HG03045 (cell line): ENCODE results near the gene FAM13B.
"Not testable (repeated sequence)": the region's sequence is repeated elsewhere in the genome, so short reads cannot be mapped to it uniquely, and the experiment has no call there.

Experiments used
- ATAC-seq: cut with Tn5 transposase; IDR thresholded peaks from one replicate; pipeline ENCODE4 v1.9.1; 2021; ENCODE audit warnings: mild to moderate bottlenecking, moderate library complexity; ENCODE audit not compliant: unreplicated experiment

FAM13B gene

GRCh38 chr5:137994556-137994955 is 38.3 kb downstream of the FAM13B start:
- ATAC-seq, result no peak

GRCh38 chr5:137989419-137989818 is 43.5 kb downstream of the FAM13B start:
- ATAC-seq, result no peak

DNA sequence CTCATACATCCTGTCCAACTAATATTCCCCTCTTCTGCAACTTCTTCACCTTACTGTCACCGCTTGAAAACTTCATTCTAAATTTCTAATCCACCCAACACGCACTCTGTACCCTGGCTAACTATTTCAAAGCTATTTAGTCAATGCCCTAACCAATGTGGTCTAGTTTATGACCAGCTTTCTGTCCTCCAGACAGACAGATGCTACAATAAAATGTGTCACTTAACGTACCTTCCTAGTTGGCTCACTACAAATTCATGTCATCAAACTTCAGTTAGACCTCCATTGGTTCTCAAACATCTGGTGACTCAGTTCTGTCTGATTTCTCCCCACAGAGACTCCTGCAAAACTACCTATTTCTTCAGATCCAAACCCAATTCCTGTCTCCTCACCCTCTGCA is 57.7 kb downstream of the FAM13B start:
- no peak for ATAC-seq

- not testable (repeated sequence) for ATAC-seq
These were observed 62.5 kb downstream of the FAM13B start for GRCh38 chr5:137970384-137970783.

DNA sequence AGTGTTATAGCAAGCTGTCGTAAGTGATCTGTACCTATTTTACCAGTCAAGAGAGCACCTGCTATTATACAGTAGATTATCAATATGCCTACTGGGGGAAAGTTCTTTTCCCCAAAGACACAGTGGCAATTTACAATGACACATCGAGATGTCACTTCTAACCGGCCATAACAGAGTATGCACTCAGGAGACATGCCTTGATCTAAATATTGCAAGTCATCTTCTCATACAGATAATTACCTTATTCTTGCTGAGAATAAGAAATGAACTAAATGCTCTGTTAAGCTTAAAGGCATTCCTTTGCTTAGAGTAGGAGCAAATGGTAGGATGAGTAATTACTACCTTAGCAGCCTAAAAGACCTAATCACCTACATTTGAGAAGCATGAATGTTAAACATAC is 72.1 kb downstream of the FAM13B start:
- ATAC-seq, result no peak

DNA sequence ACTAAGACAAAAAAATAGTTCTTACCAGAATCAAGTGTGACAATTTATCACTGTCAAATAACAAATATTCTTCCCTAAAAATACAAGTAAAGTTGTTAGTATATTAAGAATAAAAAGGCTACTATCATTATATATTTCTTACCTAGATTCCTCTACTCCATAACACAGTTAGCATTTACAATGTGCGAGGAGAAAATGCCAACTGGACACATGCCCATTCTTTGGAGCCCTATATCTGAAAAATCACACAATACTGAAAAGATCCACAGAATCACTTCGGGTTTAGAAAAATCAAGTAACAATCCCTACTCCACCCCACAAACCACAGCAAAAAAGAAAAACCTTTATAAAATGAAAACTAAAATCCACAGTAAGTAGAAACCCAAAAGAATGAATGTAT is 72.7 kb downstream of the FAM13B start:
- ATAC-seq, result no peak

DNA sequence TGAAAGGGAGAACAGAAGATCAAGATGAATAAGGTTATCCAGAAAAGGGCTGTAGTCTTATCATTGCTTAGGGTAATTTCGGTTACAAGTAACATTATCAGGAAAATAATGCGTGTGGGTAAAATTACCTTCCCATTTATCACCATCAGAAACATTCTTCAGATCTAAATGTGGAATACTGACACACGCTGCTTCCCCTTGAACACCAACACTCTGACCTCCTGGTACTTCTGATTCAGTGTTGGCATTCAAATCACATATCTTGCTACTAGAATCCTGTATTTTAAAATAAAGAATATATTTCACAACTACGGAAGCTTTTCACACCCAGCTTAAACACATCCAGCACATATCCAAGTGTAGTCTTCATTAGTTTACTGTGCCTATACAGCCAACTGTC is 73.4 kb downstream of the FAM13B start:
- no peak for ATAC-seq

GRCh38 chr5:137957948-137958347 is 74.9 kb downstream of the FAM13B start:
- ATAC-seq, result no peak

DNA sequence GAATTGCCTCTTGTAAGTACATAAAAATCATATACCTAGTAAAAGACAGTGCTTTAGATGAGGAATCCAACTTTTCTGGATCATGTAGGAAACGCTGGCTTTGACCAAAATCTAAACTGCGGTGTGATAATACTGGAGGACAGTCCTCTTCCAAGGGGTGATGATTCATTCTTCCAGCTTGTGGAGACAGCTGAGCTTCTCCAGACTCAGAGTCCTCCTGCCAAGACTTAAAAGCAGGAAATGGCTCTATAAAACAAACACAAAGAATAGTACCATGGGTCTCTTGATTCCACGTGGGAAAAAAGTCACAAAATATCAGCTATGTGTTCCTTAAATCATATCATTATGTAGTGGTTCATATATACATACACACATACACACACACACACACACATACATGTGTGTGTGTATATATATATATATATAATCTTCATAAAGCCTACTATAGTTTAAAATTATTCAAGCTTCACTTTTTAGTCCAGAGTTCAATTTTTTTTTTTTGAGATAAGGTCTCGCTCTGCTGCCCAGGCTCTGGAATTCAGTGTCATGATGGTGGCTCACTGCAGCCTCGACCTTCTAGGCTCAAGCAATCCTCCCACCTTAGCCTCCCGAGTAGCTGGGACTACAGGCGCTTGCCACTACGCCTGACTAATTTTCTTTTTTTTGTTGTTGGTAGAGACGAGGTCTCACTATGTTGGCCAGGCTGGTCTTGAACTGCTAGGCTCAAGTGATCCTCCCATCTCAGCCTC is 78.6 kb downstream of the FAM13B start:
- ATAC-seq, result no peak

- ATAC-seq, result no peak
These were observed 87.1 kb downstream of the FAM13B start for GRCh38 chr5:137945825-137946224.

GRCh38 chr5:137944280-137944679 is 88.6 kb downstream of the FAM13B start:
- ATAC-seq, result not testable (repeated sequence)

GRCh38 chr5:137939331-137939730 is 93.5 kb downstream of the FAM13B start:
- no peak for ATAC-seq

DNA sequence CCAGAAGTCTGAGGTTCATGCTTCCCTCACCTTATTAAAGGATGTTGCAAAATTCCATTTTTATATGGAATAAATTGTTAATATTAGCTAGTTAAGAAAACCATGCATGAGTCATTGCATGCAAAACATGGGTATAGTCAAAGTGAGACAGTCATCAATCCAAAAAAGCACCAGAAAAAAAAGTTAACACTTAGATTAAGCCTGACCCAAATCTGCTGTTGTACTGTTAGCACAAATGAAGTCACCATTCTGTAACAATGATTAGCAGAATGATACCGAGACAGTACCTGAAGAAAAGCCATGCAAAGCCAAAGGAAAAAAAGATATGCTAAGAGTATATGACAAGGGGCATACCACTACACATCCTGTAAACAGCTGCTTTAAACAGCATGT is 94.1 kb downstream of the FAM13B start:
- ATAC-seq, result no peak

DNA sequence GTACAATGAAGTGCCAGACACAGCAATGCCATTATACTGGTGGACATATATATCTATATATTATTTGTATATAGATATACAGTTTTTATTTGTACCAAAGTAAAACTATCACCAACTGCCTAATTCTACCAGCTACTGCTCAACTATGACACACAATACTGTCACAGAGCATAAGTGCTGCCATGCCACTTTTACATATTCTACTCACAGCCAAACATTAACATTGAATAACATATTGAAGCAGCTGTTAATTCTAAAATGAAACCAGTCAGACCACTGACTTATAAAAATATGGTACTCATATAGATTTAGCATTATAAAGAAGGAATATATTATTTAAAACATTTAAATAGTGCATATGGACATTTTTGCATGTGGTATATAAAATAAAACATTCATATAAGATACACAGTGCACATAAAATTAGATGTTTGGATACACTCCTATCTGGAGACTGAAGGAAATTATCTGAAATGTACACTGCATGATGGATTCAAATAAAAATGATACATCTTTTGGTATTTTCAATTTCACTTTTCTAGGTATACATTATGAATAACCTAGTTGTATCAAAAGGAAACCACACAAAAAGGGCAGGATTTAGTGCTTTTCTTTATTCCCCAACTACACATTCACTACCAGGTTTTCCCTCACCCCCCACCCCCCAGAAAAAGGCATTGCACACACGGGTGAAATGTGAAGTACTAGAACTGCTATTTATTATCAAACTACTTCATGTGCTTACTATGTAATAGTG is 94.7 kb downstream of the FAM13B start:
- no peak for ATAC-seq

GRCh38 chr5:137935694-137936093 is 97.2 kb downstream of the FAM13B start:
- no peak for ATAC-seq

GRCh38 chr5:137935190-137935589 is 97.7 kb downstream of the FAM13B start:
- ATAC-seq, result peak; percentile 62

GRCh38 chr5:137933491-137933911 is 99.4 kb downstream of the FAM13B start:
- no peak for ATAC-seq

DNA sequence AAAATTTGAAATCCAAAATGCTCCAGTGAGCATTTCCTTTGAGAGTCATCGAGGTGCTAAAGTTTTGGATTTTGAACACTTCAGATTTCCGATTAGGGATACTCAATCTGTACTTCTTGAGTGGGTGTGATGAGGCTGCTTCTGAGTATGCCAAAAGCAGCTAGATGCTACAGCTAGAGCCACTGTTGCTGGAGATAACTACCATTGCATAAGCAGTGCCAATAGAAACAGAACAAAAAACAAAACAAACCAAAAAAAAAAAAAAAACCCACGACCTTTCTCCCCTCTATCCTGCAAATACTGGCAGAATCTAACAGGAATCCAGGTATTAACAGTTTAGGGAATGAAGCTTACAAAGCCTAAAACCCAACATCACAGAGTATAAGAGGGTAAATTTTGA is 100.1 kb downstream of the FAM13B start:
- ATAC-seq, result no peak

- no peak for ATAC-seq
These were observed 109.0 kb downstream of the FAM13B start for GRCh38 chr5:137923856-137924255.

DNA sequence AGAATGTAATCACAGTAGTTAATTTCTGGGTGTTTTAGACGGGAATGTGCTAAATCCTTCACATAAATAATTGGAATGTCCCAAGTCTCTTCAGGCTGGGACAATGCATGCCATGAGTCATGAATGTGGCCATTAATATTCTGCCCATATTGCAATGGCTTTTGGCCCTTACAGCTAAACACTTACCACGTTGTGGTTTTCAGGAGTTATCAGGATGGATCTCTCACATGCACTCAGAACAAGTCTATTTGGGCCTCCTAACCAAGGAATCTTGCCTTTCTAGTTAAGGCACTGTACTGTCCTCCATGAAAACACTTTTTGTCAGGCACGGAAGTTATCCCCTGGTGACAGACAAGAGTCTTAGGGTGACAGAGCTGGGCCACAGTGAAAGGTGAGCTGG is 110.9 kb downstream of the FAM13B start:
- no peak for ATAC-seq

DNA sequence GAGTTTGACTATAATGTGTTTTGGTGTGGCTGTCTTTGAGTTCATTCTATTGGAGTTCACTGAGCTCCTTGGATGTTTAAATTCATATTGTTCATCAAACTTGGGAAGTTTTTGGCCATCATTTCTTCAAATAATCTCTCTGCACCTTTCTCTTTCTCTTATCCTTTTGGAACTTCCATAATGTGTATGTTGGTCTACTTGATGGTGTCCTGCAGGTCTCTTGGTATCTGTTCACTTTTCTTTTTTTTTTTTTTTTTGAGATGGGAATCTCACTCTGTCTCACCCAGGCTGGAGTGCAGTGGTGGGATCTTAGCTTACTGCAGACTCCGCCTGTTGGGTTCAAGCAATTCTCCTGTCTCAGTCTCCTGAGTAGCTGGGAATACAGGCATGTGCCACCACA is 116.0 kb downstream of the FAM13B start:
- no peak for ATAC-seq

GRCh38 chr5:137914758-137915157 is 118.1 kb downstream of the FAM13B start:
- ATAC-seq, result no peak
